Smooth muscle cell of the pulmonary artery (primary cell): Measurements from ENCODE around the gene GGCX. TPM values are rescaled to one million over a fixed set of nuclear protein-coding genes. Genes with fewer than 3 reads are reported as not detected.

Source experiments
- total RNA-seq: library from RNA; depleted of rRNA; stranded (reverse); fragments of >200 nt; gene quantifications from 2 replicates; pipeline ENCODE4 v1.2.3, GENCODE V29; 2014

GGCX gene
- total RNA-seq: 56.9 and 80.2 TPM in 2 replicates

GRCh38 chr2:85561280-85562212 is at the start of gene GGCX:
Gene GGCX (minus strand): TSS chr2:85561493. CDS start chr2:85561428, 65 bp downstream.

DNA sequence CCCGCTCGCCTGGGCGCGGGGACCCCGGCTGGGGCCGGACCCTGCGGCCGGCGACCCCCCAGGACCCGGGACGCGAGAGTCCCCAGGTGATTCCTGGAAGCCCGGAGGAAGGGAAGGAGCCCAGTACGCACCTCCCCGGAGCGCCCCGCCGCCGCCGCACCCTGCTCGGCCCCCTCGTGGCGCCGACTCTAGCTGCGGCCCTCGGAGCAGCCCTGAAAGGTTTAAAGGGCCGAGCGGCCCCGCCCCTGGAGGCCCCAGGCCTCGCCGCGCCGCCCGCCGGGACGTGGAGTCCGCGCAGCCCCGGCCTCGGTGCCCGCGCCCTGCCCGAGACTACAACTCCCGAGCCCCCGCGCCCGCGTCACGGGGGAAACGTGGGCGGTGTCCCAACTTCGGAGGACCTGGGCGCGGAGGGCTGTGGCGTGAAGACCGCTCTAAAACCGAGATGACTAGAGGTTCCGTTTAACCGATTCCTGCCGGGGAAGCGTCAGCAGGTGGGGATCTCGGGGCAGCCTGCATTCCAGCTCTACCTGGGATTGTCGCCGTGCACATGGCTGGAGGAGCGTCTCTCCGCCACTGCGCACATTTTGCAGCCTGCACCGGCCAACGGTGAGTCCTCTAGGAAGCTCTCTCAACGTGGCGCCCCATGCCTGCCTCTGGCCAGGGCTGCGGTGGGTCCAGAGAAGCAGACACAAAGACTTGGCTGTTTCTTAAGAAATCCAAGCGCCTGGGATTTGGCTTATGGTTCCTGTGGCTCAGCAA is 41.4 kb upstream of the GGCX start, which contains the start of gene TMEM150A:
TSS of gene TMEM150A (minus strand) at position 223 of the 759 bp plus-strand sequence. CDS start 750 bp downstream, outside the sequence.

GRCh38 chr2:85595301-85596025 is 34.2 kb upstream of the GGCX start, which contains the start of gene RNF181:
Gene RNF181 (plus strand): TSS chr2:85595745. CDS start chr2:85595764, 19 bp downstream.

GRCh38 chr2:85584354-85584856 is 23.1 kb upstream of the GGCX start, which contains the start of gene VAMP5:
Gene VAMP5 (plus strand): TSS chr2:85584431. CDS start chr2:85584491, 60 bp downstream.

GRCh38 chr2:85577386-85578242 is 16.3 kb upstream of the GGCX start, which contains the start of gene VAMP8:
Gene VAMP8 (plus strand): TSS chr2:85577586. CDS start chr2:85577647, 61 bp downstream.

DNA sequence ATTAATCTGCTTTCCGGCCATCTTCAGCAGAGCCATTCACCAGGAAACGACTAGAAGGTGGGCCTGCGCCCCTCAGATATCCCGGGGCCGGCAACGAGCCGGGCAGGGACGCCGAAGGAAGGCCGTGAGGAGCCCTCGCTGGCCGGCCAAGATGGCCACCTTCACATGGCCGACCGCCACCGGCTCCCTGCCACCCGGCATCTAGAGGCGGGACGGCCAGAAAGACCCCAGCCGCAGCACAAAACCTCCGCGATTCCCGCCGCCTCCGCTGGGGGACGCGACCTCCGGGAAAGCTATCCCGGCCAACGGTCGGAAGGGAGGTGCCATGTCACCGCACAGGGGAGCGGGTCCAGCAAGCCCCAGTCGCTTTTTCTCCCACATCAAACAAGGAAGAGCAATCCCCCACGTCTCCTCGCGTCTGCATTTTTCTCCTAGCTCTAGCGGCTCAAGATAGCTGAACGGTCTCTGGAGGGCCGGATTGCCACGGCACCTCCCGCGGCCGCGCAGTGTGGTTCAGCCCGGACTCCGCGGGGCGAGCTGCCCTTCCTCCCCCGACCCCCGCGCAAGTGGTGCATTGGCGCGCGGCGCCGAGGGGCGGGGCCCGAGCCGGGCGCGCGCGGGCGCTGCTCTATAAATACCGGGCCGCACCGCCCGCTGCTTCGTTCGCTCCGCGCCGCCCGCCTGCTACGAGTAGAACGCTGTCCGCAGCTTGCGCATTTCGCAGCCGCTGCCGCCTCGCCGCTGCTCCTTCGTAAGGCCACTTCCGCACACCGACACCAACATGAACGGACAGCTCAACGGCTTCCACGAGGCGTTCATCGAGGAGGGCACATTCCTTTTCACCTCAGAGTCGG is 22.6 kb downstream of the GGCX start, which contains the start of gene MAT2A:
TSS of gene MAT2A (plus strand) at position 662 of the 854 bp plus-strand sequence. CDS start at position 782, 120 bp downstream.

Other genes starting within 250 kb of the GGCX start
- gene TGOLN2, start 233.5 kb downstream of the GGCX start, total RNA-seq: 201 and 256 TPM in 2 replicates
- 44.8 and 48.1 TPM in 2 replicates for gene RETSAT, start 207.0 kb downstream of the GGCX start, total RNA-seq
- gene ELMOD3, start 206.7 kb downstream of the GGCX start, total RNA-seq: 19.5 and 20.2 TPM in 2 replicates
- 16.7 and 94.6 TPM in 2 replicates for gene CAPG, start 151.1 kb downstream of the GGCX start, total RNA-seq
- gene SH2D6, start 142.8 kb downstream of the GGCX start, total RNA-seq: 0.36 TPM in 1 of 2 replicates, not detected in the other
- 148 and 292 TPM in 2 replicates for gene MAT2A, start 22.3 kb downstream of the GGCX start, total RNA-seq
- gene VAMP8, start 16.1 kb upstream of the GGCX start, total RNA-seq: 0.33 and 0.85 TPM in 2 replicates
- 13.7 and 15.9 TPM in 2 replicates for gene VAMP5, start 22.9 kb upstream of the GGCX start, total RNA-seq
- 123 and 125 TPM in 2 replicates for gene RNF181, start 34.3 kb upstream of the GGCX start, total RNA-seq
- gene TMEM150A, start 41.2 kb upstream of the GGCX start, total RNA-seq: 14.6 and 21.2 TPM in 2 replicates
- gene C2orf68, start 50.6 kb upstream of the GGCX start, total RNA-seq: 18.0 and 24.1 TPM in 2 replicates
- 31.1 and 34.2 TPM in 2 replicates for gene USP39, start 54.7 kb upstream of the GGCX start, total RNA-seq
- not detected in 2 replicates for gene SFTPB, start 106.7 kb upstream of the GGCX start, total RNA-seq
- gene GNLY, start 132.9 kb upstream of the GGCX start, total RNA-seq: 0.07 TPM in 1 of 2 replicates, not detected in the other
- 22.4 and 30.8 TPM in 2 replicates for gene ATOH8, start 192.5 kb upstream of the GGCX start, total RNA-seq